ENCODE measurements around the gene PITX2.
"Not testable (repeated sequence)": the region's sequence is repeated elsewhere in the genome, so short reads cannot be mapped to it uniquely, and the experiment has no call there.

Gene PITX2

DNA sequence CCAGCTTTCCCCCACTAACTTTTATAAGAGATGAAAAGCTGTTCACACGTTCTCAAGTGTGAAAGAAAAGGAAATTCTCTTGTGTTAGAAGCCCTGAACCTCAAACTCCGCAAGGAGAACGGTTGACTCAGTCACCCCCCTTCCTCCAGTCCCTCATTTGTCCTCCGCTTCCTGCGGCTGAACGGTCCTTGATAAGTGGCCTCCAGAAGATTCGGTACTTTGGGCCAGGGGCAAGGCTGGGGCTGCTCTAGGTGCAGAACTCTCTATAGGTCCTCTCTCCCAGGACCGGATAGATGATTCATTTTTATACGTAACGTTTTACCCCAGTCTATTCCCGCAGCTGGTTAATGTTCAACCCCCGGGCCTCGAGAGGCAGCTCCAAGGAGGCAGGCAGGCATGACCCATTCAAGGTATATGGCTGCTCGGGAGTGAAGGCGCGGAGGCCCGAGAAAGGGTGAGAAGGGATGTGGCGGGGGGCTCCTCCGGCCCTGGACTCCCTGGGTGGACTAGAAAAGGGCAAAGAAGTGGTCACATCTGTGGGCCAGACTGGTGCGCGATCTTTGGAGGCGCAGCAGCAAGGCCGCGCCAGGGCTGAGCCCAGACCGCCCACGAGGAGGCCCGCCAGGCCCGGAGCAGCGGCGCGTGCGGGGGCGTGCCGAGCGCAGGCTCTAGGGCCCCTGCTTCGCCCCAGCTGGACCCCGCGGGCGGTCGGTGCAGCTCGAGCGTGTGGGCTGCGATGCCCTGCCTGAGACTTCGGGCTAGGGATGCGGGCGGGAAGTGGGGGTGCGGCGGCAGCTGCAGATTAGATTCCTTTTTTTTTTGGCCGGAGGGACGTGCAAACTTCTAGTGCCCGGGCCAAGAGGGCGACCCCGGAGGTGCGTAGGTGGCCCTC, 11.7 kb downstream of the PITX2 start:
- DNase-seq (ENCODE audit: low read depth in 3 of 3) = no peak

DNA sequence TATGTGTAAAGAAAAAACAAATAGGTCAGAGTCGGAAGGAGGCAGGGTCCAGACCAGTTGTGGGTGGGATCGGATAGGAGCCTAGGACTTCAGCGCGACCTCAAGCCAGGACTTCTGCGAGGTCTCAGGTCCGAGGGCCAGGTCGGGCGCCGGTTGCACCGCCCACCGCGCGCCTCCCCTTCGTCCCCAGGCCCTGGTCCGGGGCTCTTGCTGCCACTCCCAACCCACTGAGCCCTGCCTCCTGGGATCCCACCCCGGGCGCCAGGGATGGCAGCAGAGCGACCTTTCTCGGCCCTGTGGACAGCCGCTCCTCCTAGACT, 12.3 kb downstream of the PITX2 start:
- DNase-seq (ENCODE audit: low read depth in 3 of 3) = no peak

DNA sequence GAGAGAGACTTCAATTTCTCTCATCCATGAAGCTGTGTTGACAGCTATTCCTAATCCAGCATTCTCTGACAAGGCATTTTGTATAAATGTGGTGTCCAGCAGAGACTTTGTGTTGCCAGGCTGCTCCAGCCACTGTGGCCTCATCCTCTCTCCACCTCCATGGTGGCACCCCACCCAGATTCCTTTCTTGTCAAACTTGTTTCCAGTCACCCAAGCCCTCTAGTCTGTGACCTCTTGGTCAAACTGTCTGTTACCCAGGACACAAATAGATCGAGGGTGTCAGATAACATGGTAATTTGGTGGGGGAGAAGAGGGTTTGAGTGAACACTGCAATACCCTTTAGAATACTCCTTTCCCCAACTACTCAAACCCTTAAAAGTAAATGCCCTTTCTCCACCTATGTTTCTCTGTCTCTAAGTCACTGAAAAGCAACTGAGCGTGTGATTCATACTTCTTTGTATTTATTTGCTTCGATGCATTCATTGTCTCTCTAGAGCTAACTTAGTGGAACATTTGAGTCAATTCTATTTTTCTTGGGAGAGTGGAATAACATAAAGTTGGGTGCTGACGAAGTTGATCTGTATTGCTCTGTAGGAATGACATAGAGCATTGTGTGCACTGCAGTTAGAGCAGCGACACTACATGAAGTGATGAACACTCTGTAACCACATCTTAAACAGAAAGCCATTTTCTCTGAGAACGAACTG, 13.7 kb downstream of the PITX2 start:
- DNase-seq (ENCODE audit: low read depth in 3 of 3) = no peak

DNA sequence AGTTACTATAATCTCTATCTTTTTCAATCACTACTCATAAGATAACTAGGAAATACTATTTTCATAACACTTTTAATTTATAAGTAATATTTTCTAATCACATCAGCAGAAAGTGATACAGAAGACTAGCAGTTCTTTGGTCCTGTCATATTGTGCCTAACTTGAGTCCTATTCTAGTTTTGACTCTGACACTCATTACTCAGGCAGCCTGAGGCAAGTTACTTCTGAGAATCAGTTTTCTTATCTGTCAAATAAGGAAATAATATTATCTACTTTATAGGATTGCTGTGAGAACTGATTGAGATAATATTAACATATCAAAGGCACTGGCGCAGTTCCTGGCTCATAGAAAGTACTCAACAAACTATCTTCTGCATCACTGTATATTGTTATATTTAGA, 17.8 kb downstream of the PITX2 start:
- no peak for DNase-seq (ENCODE audit: low read depth in 3 of 3)

DNA sequence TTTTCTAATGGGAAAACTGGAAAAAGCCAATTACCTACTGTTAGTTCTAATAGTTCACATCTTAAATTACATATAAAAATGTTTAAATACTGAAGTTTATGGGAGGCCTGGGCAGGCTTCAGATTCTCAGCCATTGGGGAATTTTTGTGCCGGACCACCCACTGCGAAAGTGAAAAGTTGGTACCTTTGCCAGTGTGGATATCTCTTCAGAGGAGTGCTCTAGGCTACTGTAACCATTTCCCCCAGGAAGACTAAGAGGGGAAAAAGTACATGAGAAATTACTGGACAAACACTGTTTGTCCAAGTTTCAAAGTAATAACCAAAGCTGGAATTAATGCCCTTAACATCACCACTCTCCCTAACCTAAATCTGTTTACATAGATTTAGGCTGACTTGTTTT, 20.8 kb downstream of the PITX2 start:
- no peak for DNase-seq (ENCODE audit: low read depth in 3 of 3)

DNA sequence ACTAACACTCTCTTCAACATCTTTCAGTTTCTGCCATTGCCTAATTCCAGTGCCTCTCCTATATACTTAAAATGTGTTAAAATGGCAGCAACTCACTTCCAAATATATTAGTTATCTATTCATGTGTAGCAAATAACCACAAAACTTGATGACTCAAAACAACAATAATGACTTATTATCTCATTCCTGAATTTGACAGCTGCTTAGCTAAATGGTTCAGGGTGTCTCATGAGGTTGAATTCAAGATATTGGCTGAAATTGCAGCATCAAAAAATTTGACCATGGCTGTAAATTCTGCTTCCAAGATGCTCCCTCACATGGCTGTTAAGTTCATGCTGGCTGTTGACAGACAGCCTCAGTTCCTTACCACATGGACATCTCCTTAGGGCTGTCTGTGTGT, 25.3 kb downstream of the PITX2 start:
- DNase-seq (ENCODE audit: low read depth in 3 of 3) = no peak

DNA sequence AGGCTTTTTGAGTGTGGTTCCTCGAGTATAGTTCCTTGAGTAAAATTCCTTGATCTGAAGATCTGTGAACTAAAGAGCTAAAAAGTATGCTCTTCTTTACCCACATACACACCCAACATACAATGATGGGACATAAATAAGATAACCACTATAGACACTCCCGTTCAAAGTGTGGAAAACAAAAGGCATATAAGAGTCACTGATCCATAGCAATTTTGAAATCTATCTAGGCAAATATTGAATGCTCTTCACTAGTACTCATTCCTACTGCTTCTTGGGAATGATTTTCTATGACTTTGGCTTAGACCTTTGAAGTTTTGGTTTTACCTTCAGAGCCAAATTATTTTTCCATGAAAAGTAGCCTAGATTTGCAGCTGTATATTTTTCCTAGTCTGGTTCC, 26.4 kb downstream of the PITX2 start:
- no peak for DNase-seq (ENCODE audit: low read depth in 3 of 3)

- DNase-seq (ENCODE audit: low read depth in 3 of 3) = no peak
These were observed 27.3 kb downstream of the PITX2 start for GRCh38 chr4:110595583-110595982.

DNA sequence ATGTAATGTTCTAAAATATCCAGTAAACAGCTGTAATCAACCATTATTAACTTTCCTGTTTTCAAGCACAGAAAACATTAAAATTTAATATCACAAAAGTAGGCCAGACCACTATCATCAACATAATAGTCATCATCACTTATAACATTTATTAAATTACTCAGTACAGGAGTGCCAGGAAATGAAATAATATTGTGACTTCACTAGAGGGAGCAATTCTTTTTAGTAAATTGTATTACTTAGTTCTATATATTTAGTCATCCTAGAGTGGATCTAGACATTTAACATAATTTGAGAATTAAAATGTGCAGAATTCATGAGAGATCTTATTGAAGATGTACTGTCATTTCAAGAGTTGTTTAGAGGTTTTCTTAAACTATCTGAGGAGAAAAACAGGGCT, 33.6 kb downstream of the PITX2 start:
- DNase-seq (ENCODE audit: low read depth in 3 of 3) = no peak

GRCh38 chr4:110587666-110588285, 35.1 kb downstream of the PITX2 start:
- DNase-seq (ENCODE audit: low read depth in 3 of 3) = no peak

DNA sequence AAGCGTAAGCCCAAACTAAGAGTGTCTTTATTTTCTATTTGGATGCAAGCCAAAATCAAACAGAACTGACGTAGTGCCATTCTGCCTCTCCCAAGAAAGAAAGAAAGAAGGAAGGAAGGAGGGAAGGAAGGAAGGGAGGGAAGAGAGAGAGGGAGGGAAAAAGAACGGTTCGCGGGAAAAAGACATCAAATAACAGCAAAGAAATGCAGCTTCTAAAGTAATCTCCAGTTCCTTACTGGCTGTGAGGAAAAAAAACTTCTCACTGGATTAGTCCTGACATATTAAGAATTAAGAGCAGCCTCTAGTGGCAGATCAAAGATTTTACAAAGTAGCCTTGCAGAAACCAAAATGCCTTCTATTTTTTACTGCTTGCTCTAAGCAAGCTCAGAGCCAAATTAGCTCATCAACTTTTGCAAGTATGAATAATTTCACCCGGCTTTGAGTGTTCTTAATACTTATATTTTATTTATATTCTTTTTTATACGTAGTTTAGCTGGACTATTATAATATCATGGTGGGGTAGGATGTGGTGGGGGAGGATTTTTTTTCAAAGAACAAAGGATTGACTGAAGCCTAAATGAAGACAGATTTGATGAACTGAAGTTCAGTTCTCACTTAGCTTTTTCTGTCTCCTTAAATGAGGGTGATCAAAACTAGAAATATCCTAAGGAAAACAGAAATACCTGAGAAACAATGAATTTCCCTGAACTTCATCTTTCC, 36.6 kb downstream of the PITX2 start:
- no peak for DNase-seq (ENCODE audit: low read depth in 3 of 3)

DNA sequence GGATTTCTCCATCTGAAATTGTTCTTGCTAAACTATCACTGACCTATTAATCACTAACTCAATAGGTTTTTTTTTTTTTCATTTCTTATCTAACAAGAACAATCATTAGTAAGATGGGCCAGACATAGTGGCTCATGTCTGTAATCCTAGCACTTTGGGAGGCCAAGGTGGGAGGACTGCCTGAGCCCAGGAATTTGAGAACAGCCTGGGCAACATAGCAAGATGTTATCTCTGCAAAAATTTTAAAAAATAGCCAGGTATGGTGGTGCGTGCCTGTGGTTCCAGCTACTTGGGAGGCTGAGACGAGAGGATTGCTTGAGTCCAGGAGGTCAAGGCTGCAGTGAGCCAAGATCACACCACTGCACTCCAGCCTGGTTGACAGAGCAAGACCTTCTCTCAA, 46.2 kb downstream of the PITX2 start:
- not testable (repeated sequence) for DNase-seq (ENCODE audit: low read depth in 3 of 3)

Measured in stimulated activated CD4-positive, alpha-beta T cell treated with anti-CD3 and anti-CD28 coated beads, TNF-alpha, amount 100 ng/mL, for 48 hours (primary cell).